Large intestine (tissue), 12 donors: ENCODE data around the gene CYLC2. TPM values are rescaled to one million over a fixed set of nuclear protein-coding genes. Genes with fewer than 3 reads are reported as not detected.

Source experiments
- DNase-seq, 2 donors: peaks; one replicate each; pipeline versions ENCODE4 v3.0.0 to v3.0.0-alpha.2; 2013
- H3K27ac ChIP-seq: one replicate; pipeline ENCODE4 v1.5.1; 2013; ENCODE audit warnings: low read length
- H3K27me3 ChIP-seq: 2 replicates; pipeline ENCODE4 v1.6.1; 2013; ENCODE audit warnings: low read length; ENCODE audit not compliant: control insufficient read depth, insufficient read depth
- H3K36me3 ChIP-seq: 2 replicates; pipeline ENCODE4 v1.6.1; 2013; ENCODE audit warnings: low read length; ENCODE audit not compliant: control insufficient read depth, insufficient read depth
- H3K4me1 ChIP-seq: one replicate; pipeline ENCODE4 v1.6.1; 2013; ENCODE audit warnings: low read length; ENCODE audit not compliant: control insufficient read depth, insufficient read depth
- H3K4me3 ChIP-seq: one replicate; pipeline ENCODE4 v1.5.1; 2013; ENCODE audit warnings: low read length
- H3K9me3 ChIP-seq: one replicate; pipeline ENCODE4 v1.6.1; 2013; ENCODE audit warnings: mild to moderate bottlenecking, low read depth, low read length, moderate library complexity; ENCODE audit not compliant: control insufficient read depth
- WGBS: methylation state at CpG from one replicate; pipeline ENCODE4 v1.1.5; 2013; ENCODE audit warnings: low lambda C conversion rate; ENCODE audit not compliant: insufficient coverage; 5-methylcytosine and 5-hydroxymethylcytosine counted together
- long read RNA-seq, 11 donors: transcript quantifications; one replicate each; lab custom pipeline, GENCODE V29; 2026
- polyA plus RNA-seq: library from polyadenylated mRNA; unstranded; fragments of 120-200 nt; gene quantifications from one replicate; pipeline ENCODE4 v1.2.1, GENCODE V29; 2013

CYLC2 gene, protein sequence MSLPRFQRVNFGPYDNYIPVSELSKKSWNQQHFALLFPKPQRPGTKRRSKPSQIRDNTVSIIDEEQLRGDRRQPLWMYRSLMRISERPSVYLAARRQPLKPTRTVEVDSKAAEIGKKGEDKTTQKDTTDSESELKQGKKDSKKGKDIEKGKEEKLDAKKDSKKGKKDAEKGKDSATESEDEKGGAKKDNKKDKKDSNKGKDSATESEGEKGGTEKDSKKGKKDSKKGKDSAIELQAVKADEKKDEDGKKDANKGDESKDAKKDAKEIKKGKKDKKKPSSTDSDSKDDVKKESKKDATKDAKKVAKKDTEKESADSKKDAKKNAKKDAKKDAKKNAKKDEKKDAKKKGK
- not detected for polyA plus RNA-seq
- long read RNA-seq, donor 1: 0 reads
- long read RNA-seq, donor 2: 0 reads
- long read RNA-seq, donor 3: 0 reads
- long read RNA-seq, donor 4: 0 reads
- long read RNA-seq, donor 5: 0 reads
- long read RNA-seq, donor 6: 0 reads
- long read RNA-seq, donor 7: 0 reads
- long read RNA-seq, donor 8: 0 reads
- long read RNA-seq, donor 9: 0 reads
- long read RNA-seq, donor 10: 0 reads
- long read RNA-seq, donor 11: 0 reads

GRCh38 chr9:102995033-102995432 lies at the start of gene CYLC2:
Gene CYLC2 (plus strand): TSS chr9:102995333. CDS start chr9:102995381, 48 bp downstream.
- Histone ChIP-seq H3K4me1 (no peaks in the 10 kb centered on the region), H3K36me3 (no peaks in the 10 kb centered on the region), H3K4me3 (no peak within 1 kb of the TSS), H3K27me3 (no peaks in the 10 kb centered on the region), H3K9me3 (no peaks in the 10 kb centered on the region), H3K27ac (no peak within 1 kb of the TSS)
- DNase-seq: no peak

DNA sequence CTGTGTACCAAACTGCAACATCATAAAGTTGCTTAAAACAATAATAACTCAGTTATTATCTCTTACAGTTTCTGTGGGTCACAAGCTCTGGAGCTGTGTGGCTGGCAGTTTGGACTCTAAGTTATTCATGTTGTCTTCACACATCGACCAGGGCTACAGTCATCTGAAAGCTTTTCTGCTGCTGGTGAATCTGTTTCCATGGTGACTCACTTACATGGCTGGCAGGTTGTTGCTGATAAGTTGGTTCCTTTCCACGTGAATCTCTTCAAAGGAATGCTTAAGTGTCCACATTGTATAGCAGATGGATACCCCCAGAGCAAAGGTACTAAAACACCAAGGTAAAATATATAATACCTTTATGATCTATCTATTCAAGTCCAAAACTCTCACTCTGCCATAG lies 44.8 kb upstream of the CYLC2 start:
- WGBS: no CpG with 5 or more reads among the region's 2 CpGs
- Histone ChIP-seq H3K4me1 (no peaks in the 10 kb centered on the region), H3K27ac (no peak overlapping the region), H3K27me3 (no peaks in the 10 kb centered on the region), H3K4me3 (no peak overlapping the region), H3K9me3 (no peaks in the 10 kb centered on the region), H3K36me3 (no peaks in the 10 kb centered on the region)
- no peak for DNase-seq

DNA sequence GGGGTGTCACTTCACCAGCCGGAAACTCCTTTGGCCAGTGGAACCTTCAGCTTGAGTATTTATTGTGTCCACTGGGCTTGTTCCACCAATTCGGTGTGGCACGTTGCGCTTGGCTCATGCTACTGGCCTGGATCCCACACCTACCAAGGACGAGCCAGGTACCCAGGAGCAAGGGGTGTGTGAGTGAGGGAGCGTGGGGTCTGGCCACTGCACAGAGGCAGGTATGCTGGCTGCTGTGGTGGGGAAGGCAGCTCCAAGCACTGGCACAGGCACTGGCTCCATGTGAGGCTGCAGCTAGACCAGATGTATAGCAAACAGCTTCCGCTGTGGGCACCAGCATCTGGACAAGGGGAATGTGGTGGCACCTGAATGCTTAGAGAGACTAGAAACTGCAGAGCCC lies 28.1 kb upstream of the CYLC2 start:
- Histone ChIP-seq H3K4me1 (no peaks in the 10 kb centered on the region), H3K9me3 (no peaks in the 10 kb centered on the region), H3K27me3 (no peaks in the 10 kb centered on the region), H3K36me3 (no peaks in the 10 kb centered on the region), H3K4me3 (no peak overlapping the region), H3K27ac (no peak overlapping the region)
- DNase-seq: no peak
- no CpG with 5 or more reads among the region's 7 CpGs for WGBS

DNA sequence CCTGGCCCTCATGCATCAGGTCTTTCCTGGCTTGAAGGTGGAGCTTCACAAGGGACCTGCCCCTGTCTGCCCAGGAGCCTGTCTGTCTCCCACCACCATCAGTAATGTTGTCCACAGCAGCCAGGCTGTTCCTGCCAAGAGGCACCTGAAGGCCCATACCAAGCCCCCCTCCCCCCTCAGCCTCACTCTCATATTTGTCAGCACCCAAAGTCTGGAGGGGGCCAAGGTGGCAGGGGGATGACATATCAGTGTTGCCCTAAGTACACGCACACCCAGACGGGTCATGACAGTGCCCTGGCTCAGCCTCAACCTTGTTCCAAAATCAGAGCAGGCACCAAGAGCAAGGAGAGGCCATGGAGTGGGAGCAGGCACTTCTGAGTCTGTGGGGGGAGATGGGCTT lies 27.2 kb upstream of the CYLC2 start:
- no peak overlapping the region for H3K27ac ChIP-seq

DNA sequence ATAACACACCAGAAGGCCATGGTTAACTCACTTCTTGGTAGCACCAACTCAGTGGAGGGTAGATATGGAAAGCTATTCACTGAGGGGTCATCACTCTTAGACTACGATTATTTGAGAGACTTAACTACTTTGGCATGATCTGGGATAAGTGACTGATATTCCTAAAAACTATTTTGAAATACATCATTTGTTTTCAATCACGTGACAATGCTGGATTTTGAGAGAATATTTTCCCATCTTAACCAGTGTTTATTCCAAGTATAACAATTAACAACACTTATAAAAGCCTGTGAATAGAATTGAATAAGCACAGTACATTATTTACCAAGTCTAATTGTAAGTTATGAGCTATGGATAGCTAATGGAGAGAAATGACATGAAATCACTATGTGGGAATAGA lies 22.4 kb upstream of the CYLC2 start:
- no CpG with 5 or more reads among the region's 2 CpGs for WGBS
- DNase-seq: no peak
- Histone ChIP-seq H3K27me3 (no peaks in the 10 kb centered on the region), H3K4me3 (no peak overlapping the region), H3K27ac (no peak overlapping the region), H3K36me3 (no peaks in the 10 kb centered on the region), H3K4me1 (no peaks in the 10 kb centered on the region), H3K9me3 (no peaks in the 10 kb centered on the region)

More for the DNA sequence above, 27.2 kb upstream of the CYLC2 start:
- Histone ChIP-seq H3K4me1 (no peaks in the 10 kb centered on the region), H3K9me3 (no peaks in the 10 kb centered on the region), H3K4me3 (no peak overlapping the region), H3K36me3 (no peaks in the 10 kb centered on the region), H3K27me3 (no peaks in the 10 kb centered on the region)
- DNase-seq: no peak
- WGBS: no CpG with 5 or more reads among the region's 2 CpGs

DNA sequence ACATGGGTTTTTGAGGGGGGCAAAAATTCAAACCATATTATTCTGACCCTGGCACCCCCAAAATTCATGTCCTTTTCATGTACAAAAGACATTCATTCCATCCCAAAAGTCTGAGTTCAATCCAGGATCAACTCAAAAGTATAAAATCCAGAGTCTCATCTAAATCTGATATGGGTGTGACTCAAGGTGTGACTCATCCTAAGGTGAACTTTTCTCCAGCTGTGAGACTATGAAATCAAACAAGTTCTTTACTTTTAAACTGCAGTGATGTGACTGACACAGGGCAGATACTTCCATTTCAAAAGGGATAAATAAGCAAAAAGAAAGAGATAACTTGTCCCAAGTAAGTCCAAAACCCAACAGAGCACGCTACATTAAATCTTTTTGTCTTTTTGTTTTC lies 20.6 kb upstream of the CYLC2 start:
- WGBS: 100% methylated on average over 1 of the region's 1 CpG
- Histone ChIP-seq H3K27me3 (no peaks in the 10 kb centered on the region), H3K4me3 (no peak overlapping the region), H3K36me3 (no peaks in the 10 kb centered on the region), H3K9me3 (no peaks in the 10 kb centered on the region), H3K4me1 (no peaks in the 10 kb centered on the region), H3K27ac (no peak overlapping the region)
- DNase-seq: no peak

GRCh38 chr9:102975251-102975650 lies 19.9 kb upstream of the CYLC2 start:
- H3K9me3 ChIP-seq: no peaks in the 10 kb centered on the region
- H3K36me3 ChIP-seq: no peaks in the 10 kb centered on the region
- no peaks in the 10 kb centered on the region for H3K4me1 ChIP-seq
- WGBS: no CpG with 5 or more reads among the region's 4 CpGs
- no peak overlapping the region for H3K27ac ChIP-seq
- no peak overlapping the region for H3K4me3 ChIP-seq
- H3K27me3 ChIP-seq: no peaks in the 10 kb centered on the region
- no peak for DNase-seq

DNA sequence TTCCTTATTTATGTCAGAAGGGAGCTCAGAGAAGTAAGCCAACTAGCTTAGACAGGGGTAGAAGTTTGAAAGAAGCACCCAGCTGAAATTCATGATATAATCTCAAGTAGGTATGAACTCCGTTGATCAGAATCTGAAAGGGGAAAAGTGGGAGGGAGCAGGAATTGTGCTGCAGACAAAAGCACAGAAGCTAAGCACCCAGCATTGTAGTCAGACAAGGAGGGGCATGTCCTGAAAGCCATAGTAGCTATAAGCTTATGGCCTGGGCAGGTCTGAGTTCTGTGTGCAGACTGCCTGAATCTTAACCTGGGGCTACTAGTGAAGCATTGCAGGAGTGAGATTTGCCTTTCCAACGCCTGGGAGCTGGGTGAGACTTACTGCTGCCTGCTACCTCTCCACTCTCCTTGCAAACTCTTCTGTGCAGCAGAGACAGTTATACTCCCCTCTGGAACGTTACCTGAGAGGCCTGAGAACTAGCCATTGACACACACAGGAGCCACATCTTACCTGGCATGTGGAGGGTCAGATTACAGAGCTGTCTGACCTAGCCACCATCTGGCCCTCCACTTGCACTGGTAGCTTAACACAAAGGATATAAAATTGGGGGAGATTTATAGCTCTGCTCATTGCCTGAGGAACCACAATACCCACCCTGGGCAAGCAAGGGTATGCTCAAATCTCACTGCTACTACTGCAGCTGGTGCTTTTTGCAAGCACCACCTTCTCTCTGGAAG lies 9.8 kb upstream of the CYLC2 start:
- no peak overlapping the region for H3K27ac ChIP-seq
- H3K36me3 ChIP-seq: no peaks in the 10 kb centered on the region
- no peaks in the 10 kb centered on the region for H3K4me1 ChIP-seq
- no peaks in the 10 kb centered on the region for H3K9me3 ChIP-seq
- no peak for DNase-seq
- no CpG with 5 or more reads among the region's 3 CpGs for WGBS
- H3K4me3 ChIP-seq: no peak overlapping the region
- no peaks in the 10 kb centered on the region for H3K27me3 ChIP-seq

DNA sequence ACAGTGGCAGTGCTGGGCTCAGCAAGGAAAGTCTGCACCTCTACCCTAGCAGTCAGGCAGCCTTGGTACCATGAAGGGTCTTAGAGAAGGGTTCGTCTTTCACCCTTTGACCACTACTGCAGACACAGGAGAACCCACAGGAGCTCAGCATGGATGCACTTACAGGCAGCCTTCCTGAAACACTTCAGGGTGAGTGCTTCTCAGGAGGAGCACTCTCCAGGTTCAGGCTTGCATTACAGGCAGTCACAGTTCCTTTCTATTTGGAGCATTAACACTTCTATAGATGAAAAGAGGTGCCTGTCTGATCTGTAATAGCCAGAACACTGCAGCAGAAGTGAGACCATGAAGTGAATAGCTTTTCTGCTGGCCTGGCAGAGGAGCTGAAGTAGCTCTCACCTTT lies 8.7 kb upstream of the CYLC2 start:
- no CpG with 5 or more reads among the region's 1 CpG for WGBS
- no peaks in the 10 kb centered on the region for H3K36me3 ChIP-seq

DNA sequence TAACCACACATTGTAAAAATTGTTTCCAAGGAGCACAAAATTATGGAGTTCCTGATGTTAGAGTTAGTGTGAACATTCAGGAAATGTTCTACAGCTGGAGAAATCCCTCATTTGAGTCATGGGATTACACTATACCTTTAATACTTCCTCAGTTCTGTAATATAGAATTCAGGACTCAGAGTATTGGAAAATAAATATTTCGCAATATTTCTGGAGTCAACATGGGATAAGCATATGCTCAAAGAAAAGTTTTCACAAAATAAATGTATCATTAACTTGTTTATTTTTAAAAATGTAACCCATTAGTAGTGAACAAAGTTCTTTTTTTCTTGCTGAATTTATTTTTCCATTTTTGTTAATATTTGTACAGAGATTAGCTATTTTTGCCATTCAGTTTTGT lies 8.6 kb downstream of the CYLC2 start:
- no peak for DNase-seq
- Histone ChIP-seq H3K27ac (no peak overlapping the region), H3K4me3 (no peak overlapping the region), H3K27me3 (no peaks in the 10 kb centered on the region), H3K9me3 (no peaks in the 10 kb centered on the region), H3K36me3 (no peaks in the 10 kb centered on the region), H3K4me1 (no peaks in the 10 kb centered on the region)
- no CpG with 5 or more reads among the region's 1 CpG for whole genome bisulfite sequencing

More for the DNA sequence above, 8.7 kb upstream of the CYLC2 start:
- Histone ChIP-seq H3K4me1 (no peaks in the 10 kb centered on the region), H3K4me3 (no peak overlapping the region), H3K27me3 (no peaks in the 10 kb centered on the region), H3K27ac (no peak overlapping the region), H3K9me3 (no peaks in the 10 kb centered on the region)
- no peak for DNase-seq
